HS-5 (cell line): ENCODE data around the gene DOCK4.

ENCODE experiments used
- DNase-seq: peaks from one replicate; pipeline ENCODE4 v3.0.0-alpha.2; 2012; ENCODE audit warnings: low read depth

Gene DOCK4

DNA sequence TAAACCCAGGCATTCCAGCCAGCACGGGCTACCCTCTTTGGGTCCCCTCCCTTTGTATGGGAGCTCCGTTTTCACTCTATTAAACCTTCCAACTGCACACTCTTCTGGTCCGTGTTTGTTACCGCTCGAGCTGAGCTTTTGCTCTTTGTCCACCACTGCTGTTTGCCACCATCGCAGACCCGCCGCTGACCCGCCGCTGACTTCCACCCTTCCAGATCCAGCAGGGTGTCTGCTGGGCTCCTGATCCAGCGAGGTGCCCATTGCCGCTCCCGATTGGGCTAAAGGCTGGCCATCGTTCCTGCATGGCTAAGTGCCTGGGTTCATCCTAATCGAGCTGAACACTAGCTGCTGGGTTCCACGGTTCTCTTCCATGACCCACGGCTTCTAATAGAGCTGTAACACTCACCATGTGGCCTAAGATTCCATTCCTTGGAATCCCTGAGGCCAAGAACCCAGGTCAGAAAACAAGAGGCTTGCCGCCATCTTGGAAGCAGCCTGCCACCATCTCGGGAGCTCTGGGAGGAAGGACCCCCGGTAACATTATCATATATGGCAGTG, 14.8 kb upstream of the DOCK4 start:
- no peak for DNase-seq

- no peak for DNase-seq
These were observed 9.6 kb upstream of the DOCK4 start for GRCh38 chr7:112215787-112216186.

- no peak for DNase-seq
These were observed 8.7 kb upstream of the DOCK4 start for GRCh38 chr7:112214883-112215282.

DNA sequence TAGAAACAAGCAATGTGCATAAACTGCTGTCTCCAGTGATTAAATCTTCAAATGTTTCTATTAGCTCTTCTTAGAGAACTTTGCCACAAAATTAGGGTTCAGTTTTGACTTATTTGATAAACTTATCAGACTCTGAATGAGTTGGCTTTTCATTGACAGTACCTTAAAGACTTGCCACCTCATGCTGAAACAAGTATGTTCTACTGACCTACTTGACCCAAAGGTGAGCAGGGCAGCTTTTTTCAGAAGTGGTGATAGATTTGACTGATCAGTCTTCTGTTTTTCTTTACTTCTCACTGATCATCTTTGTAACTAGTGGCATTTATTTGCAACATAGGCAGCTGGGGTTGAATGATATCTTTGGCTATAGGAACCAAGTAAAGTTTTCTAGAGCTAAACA, 8.1 kb upstream of the DOCK4 start:
- DNase-seq = no peak

- no peak for DNase-seq
These were observed 7.5 kb upstream of the DOCK4 start for GRCh38 chr7:112213735-112214134.

DNA sequence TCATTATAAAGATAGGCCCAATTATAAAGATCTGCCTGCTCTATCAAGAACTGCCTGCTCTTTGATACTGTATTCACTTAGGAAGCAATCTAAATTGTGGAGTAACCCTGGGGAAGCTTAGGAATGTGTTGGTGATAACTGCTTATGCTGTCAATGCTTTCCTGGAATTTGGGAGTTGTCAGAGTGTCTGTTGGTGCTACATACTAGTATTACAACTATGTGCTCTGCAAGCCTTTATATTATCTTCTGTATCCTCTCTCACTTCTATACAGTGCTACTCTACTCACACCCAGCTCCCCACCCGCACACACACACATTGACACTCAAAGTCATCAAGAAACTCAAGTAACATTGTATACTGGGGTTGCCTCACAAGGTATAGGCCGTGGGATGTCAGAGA, 6.4 kb upstream of the DOCK4 start:
- DNase-seq = no peak

- no peak for DNase-seq
These were observed 5.2 kb upstream of the DOCK4 start for GRCh38 chr7:112211348-112211907.

DNA sequence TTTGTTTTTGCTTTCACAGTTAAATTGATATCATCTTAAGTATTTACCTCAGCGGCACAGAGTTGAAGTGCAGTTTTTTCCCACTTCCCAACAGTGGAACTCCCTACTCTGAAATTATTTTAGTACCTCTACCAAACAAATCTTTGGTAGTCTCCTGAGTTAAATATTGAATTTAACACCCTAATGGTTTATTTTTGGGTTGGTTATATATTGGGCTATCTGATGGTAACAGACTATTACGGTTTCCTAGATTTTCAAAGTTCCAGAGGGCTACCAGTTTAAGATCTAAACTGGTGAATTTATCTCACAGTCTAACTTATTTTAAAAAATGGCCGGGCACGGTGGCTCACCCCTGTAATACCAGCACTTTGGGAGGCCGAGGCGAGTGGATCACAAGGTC, 1.6 kb upstream of the DOCK4 start:
- DNase-seq = no peak

GRCh38 chr7:112206991-112207592, 893 bp upstream of the DOCK4 start:
- DNase-seq = no peak

- DNase-seq = no peak
These were observed 609 bp downstream of the DOCK4 start for GRCh38 chr7:112205343-112206237.

- DNase-seq = no peak
These were observed 1.5 kb downstream of the DOCK4 start for GRCh38 chr7:112204499-112205342.

DNA sequence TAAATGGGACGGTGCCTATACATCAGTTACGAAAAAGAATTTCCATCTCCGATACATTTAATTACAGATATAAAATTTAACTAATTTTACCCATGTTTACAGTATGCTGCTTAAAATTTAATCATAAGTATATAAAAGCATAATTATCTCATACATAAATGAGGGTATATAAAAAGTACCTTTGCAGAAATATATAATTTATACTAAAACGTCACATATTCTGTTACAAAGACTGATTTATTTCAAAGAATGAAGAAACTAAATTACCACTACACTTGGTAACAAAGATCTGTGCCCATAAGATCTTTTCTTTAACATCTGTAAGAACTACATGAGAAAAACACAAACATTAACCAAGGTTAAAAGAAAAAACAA, 2.8 kb downstream of the DOCK4 start:
- no peak for DNase-seq

DNA sequence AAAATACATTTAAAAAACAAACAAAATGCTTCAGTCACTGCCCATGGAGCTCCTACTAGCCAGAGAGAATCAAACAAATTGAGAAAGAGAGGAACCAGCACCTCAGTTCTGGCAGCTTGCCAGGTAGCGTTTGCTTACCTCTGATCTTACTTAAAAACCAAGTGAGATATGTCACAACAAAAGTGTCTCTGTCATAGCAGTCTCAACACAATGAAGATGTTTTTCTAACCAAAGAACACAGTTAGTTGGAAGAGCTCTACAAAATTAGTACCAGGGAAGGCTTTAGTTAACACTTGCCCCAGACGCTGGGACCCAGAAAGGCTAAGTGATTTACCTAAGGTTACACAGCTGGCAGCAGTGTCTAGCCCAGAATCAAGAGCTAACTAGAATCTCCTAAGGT, 3.4 kb downstream of the DOCK4 start:
- DNase-seq = no peak

GRCh38 chr7:112201839-112202238, 4.4 kb downstream of the DOCK4 start:
- no peak for DNase-seq

DNA sequence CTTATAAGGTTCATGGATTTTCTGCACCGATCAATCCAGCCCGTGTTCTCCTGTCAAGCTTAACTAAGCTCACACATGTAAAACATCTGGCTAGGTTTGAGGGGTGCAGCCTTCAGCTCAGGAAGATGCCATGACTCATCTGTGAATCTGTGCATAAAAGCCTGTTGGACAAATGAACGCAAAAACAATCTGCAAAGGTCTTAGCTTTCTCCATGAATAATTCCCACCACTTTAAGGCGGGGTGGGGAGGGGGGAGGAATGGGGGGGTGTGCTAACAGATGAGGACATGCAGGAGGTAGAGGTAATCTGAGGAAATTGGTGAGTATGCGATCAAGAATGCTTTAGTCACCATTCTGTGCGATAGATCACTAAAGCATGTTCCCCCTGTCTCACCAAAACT, 4.8 kb downstream of the DOCK4 start:
- DNase-seq = peak; percentile 74

DNA sequence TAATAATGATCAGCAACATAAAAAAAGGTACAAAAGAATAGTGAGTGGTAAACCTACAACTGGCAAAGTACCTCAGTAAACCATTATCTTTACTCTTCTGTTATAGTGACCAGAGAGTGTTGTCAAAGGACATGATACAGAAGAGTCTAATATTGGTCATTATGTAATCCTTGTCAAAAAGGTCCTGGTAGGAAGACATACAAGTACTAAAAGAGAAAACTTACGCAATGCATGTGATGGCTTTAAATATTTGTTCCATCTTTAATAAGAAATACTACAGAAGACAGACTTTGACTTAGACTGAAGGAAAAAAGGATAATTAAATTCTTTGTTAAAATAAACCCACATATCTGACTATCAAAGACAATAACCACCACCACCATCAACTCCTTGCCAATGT, 6.5 kb downstream of the DOCK4 start:
- no peak for DNase-seq

DNA sequence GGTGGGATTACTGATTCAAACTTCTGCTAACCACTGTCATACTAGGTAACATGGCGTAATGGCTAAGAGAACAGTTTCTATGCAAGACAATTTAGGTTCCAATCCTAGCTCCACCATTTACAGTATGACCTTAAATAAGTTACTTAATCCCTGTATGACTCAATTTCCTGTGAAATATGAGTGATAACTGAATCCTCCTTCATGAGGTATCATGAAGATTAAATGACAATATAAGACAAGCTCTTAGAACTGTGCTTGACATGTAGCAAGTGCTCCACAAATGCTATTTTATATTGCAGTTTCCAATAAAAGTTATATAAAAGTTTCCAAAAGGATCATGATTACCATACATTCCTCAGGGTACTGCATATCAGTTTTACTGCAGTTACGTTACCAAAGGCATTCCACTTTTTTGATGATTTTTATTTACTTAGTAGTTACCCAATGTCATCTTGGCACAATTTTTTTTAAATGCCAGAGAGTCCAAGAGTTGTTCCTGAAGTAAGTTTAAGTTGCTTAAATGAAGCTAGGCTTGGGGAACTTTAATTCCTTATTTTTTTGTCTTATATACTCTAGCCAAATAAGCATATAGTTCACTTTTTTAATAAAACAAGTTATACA, 7.1 kb downstream of the DOCK4 start:
- no peak for DNase-seq

GRCh38 chr7:112197322-112197721, 8.9 kb downstream of the DOCK4 start:
- DNase-seq = no peak

GRCh38 chr7:112195717-112196116, 10.5 kb downstream of the DOCK4 start:
- no peak for DNase-seq

DNA sequence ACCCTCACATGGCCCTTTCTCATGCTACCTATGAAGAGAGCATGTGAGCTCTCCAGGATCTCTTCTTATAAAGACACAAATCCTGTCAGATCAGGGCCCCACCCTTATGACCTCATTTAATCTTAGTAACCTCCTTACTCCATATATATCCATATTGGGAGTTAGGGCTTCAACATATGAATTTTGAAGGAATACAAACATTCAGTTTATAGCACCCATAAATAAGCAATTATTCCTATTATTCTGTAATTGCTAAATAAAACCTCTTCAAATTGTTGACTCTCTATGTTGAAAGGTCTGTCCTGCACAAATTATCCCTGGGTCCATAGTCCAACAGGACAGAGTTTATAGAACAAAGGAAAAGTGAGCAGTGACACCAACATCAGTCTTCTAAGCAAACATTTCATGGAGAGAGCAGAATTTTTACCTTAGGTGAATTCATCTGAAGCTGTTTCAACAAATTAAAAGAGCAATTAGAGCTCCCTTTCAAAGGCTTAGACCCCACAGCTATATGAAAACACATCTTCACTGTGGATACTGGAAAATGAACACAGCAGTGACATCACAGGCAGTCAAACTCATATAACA, 12.2 kb downstream of the DOCK4 start:
- no peak for DNase-seq
